Ectodermal cell (in vitro differentiated cells): Measurements from ENCODE around the gene SLC7A7. TPM values are rescaled to one million over a fixed set of nuclear protein-coding genes. Genes with fewer than 3 reads are reported as not detected.
"Not testable (repeated sequence)": the region's sequence is repeated elsewhere in the genome, so short reads cannot be mapped to it uniquely, and the experiment has no call there.

Experiments
- H3K27ac ChIP-seq: 2 replicates; pipeline ENCODE4 v1.7.0; 2013; ENCODE audit warnings: mild to moderate bottlenecking, low read depth, low read length; ENCODE audit not compliant: insufficient read depth, poor library complexity, severe bottlenecking
- H3K27me3 ChIP-seq: 2 replicates; pipeline ENCODE4 v1.7.0; 2013; ENCODE audit warnings: mild to moderate bottlenecking, low read length; ENCODE audit not compliant: insufficient read depth, control insufficient read depth, poor library complexity, severe bottlenecking
- H3K36me3 ChIP-seq: one replicate; pipeline ENCODE4 v1.7.0; 2013; ENCODE audit warnings: low read length; ENCODE audit not compliant: control insufficient read depth, insufficient read depth
- H3K4me1 ChIP-seq: one replicate; pipeline ENCODE4 v1.7.0; 2013; ENCODE audit warnings: low read length; ENCODE audit not compliant: control insufficient read depth, insufficient read depth
- H3K4me3 ChIP-seq: 2 replicates; pipeline ENCODE4 v1.7.0; 2013; ENCODE audit warnings: low read depth, low read length, control low read depth; ENCODE audit not compliant: insufficient read depth
- H3K9me3 ChIP-seq: 2 replicates; pipeline ENCODE4 v1.7.0; 2013; ENCODE audit warnings: mild to moderate bottlenecking, low read length, moderate library complexity; ENCODE audit not compliant: control insufficient read depth
- WGBS, 2 experiments: methylation state at CpG; one replicate each; pipeline ENCODE4 v1.1.7; 2013; ENCODE audit warnings: missing lambda C conversion rate in 2 of 2; 5-methylcytosine and 5-hydroxymethylcytosine counted together
- polyA plus RNA-seq, 4 experiments: library from polyadenylated mRNA; stranded (reverse); fragments of 50-300 nt; gene quantifications; one replicate each; pipeline ENCODE4 v1.2.3, GENCODE V29; 2013

The SLC7A7 gene
- polyA plus RNA-seq (2013, experiment 1 of 4), result 3.3 TPM
- polyA plus RNA-seq (2013, experiment 2 of 4), result 1.6 TPM
- polyA plus RNA-seq (2013, experiment 3 of 4), result 1.7 TPM
- 0.93 TPM for polyA plus RNA-seq (2013, experiment 4 of 4)

DNA sequence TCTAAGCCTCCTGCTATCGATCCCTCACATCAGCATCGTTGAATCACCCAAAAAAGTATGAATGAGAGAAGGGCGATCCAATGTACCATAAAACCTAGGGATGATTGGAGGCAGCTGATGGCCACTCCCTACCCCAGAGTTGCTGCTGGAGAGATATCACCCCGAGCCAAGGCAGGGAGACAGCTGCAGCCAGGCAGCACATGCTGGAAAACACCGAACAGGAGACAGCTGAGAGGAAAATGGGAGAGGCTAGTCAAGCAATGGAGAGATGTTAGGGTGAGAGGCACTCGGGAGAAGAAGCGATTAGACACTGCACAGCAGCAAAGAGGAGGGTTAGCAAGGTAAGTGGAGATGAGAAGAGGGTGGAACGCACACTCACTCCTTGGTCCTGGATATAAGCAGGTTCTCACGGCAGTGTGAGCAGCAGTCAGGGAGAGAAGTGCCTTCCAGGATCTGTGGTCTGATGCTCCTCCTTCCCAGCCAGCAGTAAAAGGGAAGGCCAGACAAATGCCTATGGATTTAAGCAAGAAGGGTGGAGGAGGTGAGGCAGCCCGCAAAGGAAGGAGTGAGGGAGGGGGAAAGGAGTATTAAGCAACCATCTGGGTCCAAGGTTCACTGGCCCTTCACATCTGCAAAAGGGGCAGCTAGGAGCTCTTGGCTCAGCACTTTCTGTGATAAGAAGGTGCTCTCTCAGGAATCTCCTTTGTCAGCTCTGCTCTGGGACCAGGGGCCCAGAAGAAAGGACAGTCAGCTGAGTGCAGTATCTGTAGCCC is at the start of gene SLC7A7:
SLC7A7 (minus strand) TSS at position 495 of the 773 bp plus-strand sequence. CDS start 2,037 bp downstream, outside the sequence.
- Histone ChIP-seq H3K36me3 (no peaks in the 10 kb centered on the region), H3K27ac (no peak within 1 kb of the TSS), H3K4me3 (no peak within 1 kb of the TSS), H3K4me1 (peaks cover 5% of the 10 kb centered on the region), H3K9me3 (no peaks in the 10 kb centered on the region), H3K27me3 (peaks cover 9% of the 10 kb centered on the region)
- 72 to 78% methylated on average over 10 of the region's 10 CpGs for WGBS, 2 experiments

DNA sequence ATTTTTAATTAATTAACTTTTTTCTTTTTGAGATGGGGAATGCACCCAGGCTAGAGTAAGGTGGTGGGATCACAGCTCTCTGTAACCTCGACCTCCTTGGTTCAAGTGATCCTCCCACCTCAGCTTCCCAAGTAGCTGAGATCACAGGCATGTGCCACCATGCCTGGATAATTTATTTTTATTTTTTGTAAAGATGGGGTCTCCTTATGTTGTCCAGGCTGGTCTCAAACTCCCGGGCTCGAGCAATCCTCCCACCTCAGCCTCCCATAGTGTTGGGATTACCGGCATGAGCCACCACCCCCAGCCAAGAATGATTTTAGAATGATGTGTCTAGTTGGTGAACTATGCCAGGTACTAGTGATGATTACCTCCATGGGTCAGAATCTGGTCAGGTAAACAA is 49.7 kb upstream of the SLC7A7 start:
- 95% methylated on average over 4 of the region's 4 CpGs for WGBS, 2 experiments
- no peaks in the 10 kb centered on the region for H3K27me3 ChIP-seq
- H3K36me3 ChIP-seq, result no peaks in the 10 kb centered on the region
- no peak overlapping the region for H3K4me3 ChIP-seq
- no peaks in the 10 kb centered on the region for H3K9me3 ChIP-seq
- H3K27ac ChIP-seq, result no peak overlapping the region
- no peaks in the 10 kb centered on the region for H3K4me1 ChIP-seq

DNA sequence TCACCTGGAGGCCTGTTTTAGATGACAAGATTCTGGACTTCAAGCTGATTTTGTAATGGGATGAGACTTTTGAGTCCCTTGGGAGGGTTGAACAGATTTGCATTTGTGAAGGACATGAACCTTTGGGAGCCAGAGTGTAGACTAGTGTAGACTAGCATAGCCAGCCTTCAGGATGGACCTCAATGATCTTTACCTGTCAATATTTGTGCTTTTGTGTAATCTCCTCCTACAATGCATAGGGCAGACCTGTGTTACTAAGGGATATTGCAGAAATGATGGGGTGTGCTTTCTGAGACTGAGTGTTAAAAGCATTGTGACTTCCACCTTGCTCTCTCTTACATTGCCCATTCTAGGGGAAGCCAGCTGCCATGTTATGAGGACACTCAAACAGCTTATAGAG is 46.4 kb upstream of the SLC7A7 start:
- Histone ChIP-seq H3K9me3 (no peaks in the 10 kb centered on the region), H3K27ac (no peak overlapping the region), H3K36me3 (no peaks in the 10 kb centered on the region), H3K4me3 (no peak overlapping the region), H3K27me3 (no peaks in the 10 kb centered on the region), H3K4me1 (no peaks in the 10 kb centered on the region)

DNA sequence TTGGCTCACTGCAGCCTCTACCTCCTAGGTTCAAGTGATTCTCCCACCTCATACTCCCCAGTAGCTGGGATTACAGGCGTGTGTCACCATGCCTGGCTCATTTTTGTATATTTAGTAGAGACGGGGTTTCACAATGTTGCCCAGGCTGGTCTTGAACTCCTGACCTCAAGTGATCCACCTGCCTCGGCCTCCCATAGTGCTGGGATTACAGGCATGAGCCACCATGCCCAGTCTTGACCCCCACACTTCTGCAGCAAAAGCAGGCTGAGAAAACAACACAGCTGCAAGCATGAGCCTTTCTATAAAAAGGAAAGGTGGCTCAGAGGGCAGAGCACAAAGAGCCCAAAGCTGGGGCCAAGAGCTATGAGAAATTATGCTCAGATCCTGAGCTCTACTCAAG is 45.1 kb upstream of the SLC7A7 start:
- H3K36me3 ChIP-seq, H3K27me3 ChIP-seq, H3K9me3 ChIP-seq, H3K27ac ChIP-seq, H3K4me3 ChIP-seq, H3K4me1 ChIP-seq: not testable (repeated sequence)
- WGBS, 2 experiments, result 82 to 92% methylated on average over 3 of the region's 3 CpGs

DNA sequence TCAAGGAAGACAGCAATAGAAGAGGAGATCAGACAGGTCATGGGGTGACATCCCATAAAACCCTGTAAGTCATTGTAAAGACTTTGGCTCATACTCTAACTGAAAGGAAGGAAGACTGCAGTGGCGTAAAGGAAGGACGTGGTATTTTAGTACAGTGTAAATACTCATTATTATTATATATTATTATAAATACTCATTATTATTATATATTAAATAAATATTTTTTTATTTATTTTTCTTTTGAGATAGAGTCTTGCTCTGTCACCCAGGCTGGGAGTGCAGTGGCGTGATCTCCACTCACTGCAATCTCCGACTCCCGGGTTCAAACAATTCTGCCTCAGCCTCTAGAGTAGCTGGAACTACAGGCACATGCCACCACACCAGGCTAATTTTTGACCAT is 41.2 kb upstream of the SLC7A7 start:
- H3K4me1 ChIP-seq, result no peaks in the 10 kb centered on the region
- H3K4me3 ChIP-seq, result no peak overlapping the region
- H3K36me3 ChIP-seq, result no peaks in the 10 kb centered on the region
- H3K27ac ChIP-seq, result no peak overlapping the region
- WGBS, 2 experiments, result 85 to 95% methylated on average over 3 of the region's 5 CpGs
- H3K27me3 ChIP-seq, result no peaks in the 10 kb centered on the region
- no peaks in the 10 kb centered on the region for H3K9me3 ChIP-seq

DNA sequence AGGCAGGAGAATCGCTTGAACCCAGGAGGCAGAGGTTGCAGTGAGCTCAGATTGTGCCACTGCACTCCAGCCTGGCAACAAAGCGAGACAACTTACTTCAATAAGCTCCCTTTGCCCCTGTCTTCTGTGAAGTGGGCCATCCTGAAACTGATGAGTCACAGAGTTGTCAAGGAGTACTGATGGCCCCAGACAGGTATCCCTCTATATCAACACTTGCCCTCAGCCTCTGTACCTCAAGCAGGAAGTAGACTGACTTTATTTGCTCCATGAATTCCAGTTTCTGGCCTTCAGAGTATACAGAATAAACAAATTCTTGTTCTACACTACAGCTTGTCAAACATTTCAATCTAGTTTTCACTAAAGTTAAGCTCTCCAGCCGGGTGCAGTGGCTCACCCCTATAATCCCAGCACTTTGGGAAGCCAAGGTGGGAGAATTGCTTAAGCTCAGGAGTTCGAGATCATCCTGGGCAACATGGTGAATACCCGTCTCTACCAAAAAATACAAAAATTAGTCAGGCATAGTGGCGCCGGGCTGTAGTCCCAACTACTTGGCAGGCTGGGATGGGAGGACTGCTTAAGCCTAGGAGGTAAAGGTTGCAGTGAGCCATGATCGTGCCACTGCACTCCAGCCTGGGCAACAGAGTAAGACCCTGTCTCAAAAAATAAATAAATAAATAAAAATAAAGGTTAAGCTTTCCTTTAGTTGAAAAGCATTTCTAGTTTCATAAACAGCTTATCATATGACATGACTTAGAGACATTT is 39.9 kb upstream of the SLC7A7 start:
- Histone ChIP-seq H3K9me3 (no peaks in the 10 kb centered on the region), H3K36me3 (no peaks in the 10 kb centered on the region), H3K27me3 (no peaks in the 10 kb centered on the region), H3K4me3 (no peak overlapping the region), H3K4me1 (no peaks in the 10 kb centered on the region), H3K27ac (no peak overlapping the region)
- WGBS, 2 experiments, result 91 to 95% methylated on average over 8 of the region's 8 CpGs

DNA sequence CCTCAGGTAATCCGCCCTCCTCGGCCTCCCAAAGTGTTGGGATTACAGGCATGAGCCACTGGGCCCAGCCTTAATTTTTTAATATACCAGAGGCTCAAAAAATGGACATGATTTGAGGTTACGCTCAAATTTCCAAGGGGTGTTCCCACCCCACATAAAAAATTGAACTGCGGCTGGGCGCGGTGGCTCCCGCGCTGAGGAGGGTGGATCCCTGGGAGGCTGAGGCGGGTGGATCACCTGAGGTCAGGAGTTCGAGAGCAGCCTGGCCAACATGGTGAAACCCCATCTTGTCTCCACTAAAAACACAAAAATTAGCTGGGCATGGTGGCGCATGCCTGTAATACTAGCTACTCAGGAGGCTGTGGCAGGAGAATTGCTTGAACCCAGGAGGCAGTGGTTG is 39.1 kb upstream of the SLC7A7 start:
- 91 to 94% methylated on average over 11 of the region's 11 CpGs for WGBS, 2 experiments
- H3K36me3 ChIP-seq, H3K4me1 ChIP-seq, H3K9me3 ChIP-seq, H3K4me3 ChIP-seq, H3K27ac ChIP-seq, H3K27me3 ChIP-seq: not testable (repeated sequence)

DNA sequence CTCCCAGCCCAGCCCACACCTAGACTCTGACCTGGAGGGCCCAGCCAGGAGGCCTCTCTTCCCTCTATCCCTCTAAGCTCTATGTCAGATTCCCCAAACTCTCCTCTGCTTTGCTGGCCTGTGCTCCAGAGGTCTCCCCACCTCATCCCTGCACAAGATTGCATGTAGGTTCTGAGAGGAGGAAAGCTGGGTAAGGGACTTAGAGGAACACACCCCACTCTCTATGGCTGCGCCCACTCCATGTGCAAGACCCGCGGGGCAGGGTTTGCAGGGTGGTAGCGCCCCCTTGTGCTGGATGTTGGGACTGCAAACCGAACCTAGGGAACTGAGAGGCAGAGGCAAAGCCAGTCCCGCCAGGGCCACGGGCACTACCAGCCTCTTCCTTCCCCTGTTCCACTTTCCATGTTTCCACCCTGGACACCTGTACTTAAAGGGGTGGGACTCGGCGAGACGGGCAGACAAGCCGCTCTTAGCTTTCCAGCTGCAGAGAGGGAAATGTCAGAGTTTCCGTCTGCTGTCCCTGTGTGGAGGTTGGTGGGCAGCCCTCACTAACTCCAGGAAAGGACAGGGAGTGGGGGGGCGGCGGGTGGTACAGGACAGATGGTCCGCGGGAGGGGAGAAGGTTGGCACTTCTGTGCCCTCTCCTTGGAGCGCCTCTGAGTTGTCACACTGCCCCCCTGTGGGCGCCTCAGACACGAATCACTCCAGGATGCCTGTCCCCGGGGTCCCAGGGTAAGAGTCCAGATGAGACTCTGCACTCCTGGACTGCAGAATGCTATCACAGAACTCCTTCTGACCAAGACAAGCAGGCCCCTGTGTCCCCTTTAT is 37.9 kb upstream of the SLC7A7 start:
- H3K4me3 ChIP-seq, result peak overlapping the region; percentile 37
- H3K4me1 ChIP-seq, result peaks cover 15% of the 10 kb centered on the region
- H3K27ac ChIP-seq, result no peak overlapping the region
- no peaks in the 10 kb centered on the region for H3K9me3 ChIP-seq
- WGBS, 2 experiments, result 8 to 10% methylated on average over 20 of the region's 20 CpGs
- no peaks in the 10 kb centered on the region for H3K36me3 ChIP-seq
- no peaks in the 10 kb centered on the region for H3K27me3 ChIP-seq

DNA sequence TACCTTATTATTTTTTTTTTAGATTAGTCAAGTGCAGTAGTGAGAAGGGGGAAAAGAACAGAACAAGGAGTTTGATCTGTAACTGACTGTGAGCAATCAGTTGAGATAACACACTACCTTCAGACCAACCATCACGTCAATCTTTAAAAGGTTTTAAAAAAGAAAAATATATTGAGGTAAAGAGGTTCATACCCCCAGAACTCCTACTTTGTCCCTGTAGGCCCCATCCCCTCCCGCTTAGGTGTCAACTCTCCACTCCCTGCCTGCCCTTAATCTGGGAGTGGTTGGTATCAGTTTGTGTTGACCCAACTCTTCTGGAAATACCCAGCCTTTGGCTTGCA is 37.3 kb upstream of the SLC7A7 start:
- H3K27me3 ChIP-seq, result no peaks in the 10 kb centered on the region
- H3K9me3 ChIP-seq, result no peaks in the 10 kb centered on the region
- 86 to 100% methylated on average over 1 of the region's 2 CpGs for WGBS, 2 experiments
- peaks cover 21% of the 10 kb centered on the region for H3K4me1 ChIP-seq
- no peak overlapping the region for H3K4me3 ChIP-seq
- no peak overlapping the region for H3K27ac ChIP-seq
- H3K36me3 ChIP-seq, result no peaks in the 10 kb centered on the region

DNA sequence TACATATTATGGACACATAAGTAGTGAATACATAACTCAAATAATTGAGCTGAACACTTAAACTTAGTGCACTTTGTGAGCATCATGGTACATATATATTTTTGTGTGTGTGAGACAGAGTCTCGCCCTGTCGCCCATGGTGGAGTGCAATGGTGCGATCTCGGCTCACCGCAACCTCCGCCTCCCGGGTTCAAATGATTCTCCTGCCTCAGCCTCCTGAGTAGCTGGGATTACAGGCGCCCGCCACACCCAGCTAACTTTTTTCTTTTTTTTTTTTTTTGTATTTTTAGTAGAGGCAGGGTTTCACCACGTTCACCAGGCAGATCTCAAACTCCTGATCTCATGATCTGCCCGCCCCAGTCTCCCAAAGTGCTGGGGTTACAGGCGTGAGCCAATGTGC is 36.9 kb upstream of the SLC7A7 start:
- not testable (repeated sequence) for H3K9me3 ChIP-seq, H3K4me3 ChIP-seq, H3K27me3 ChIP-seq, H3K27ac ChIP-seq, H3K36me3 ChIP-seq
- 80 to 85% methylated on average over 9 to 12 of the region's 12 CpGs for WGBS, 2 experiments
- peaks cover 22% of the 10 kb centered on the region for H3K4me1 ChIP-seq
